ENCODE measurements around the gene SHANK1.

SHANK1 gene

DNA sequence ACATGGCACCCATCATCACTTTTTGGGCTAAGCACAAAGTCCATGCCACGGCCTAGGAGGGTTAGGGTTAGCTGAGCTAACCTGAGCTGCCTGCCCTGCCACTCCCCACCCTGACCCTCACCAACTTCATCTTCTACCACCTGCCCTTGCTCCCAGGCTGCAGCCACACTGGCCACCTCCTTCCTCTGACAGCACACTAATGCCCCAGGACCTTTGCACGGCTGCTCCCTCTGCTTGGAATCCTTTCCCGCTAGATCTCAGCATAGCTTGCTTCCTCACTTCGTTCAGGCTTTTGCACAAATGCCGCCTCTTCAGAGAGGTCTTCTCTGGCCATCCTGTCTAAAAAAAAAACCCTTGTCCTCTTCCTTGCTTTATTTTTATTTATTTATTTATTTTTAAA lies 13.2 kb downstream of the SHANK1 start:
- ChIA-PET POLR2A (ENCODE audit: low non-redundant PET) (no interaction called here), CTCF (no interaction called here)
- no peak overlapping the region for H3K27ac ChIP-seq
- no peak for DNase-seq (ENCODE audit: low spot score)
- TF ChIP-seq, protein P1, sequence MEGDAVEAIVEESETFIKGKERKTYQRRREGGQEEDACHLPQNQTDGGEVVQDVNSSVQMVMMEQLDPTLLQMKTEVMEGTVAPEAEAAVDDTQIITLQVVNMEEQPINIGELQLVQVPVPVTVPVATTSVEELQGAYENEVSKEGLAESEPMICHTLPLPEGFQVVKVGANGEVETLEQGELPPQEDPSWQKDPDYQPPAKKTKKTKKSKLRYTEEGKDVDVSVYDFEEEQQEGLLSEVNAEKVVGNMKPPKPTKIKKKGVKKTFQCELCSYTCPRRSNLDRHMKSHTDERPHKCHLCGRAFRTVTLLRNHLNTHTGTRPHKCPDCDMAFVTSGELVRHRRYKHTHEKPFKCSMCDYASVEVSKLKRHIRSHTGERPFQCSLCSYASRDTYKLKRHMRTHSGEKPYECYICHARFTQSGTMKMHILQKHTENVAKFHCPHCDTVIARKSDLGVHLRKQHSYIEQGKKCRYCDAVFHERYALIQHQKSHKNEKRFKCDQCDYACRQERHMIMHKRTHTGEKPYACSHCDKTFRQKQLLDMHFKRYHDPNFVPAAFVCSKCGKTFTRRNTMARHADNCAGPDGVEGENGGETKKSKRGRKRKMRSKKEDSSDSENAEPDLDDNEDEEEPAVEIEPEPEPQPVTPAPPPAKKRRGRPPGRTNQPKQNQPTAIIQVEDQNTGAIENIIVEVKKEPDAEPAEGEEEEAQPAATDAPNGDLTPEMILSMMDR (conservative IDR thresholded peaks at IDR 0.05; ENCODE audit: low read depth) = no peak

DNA sequence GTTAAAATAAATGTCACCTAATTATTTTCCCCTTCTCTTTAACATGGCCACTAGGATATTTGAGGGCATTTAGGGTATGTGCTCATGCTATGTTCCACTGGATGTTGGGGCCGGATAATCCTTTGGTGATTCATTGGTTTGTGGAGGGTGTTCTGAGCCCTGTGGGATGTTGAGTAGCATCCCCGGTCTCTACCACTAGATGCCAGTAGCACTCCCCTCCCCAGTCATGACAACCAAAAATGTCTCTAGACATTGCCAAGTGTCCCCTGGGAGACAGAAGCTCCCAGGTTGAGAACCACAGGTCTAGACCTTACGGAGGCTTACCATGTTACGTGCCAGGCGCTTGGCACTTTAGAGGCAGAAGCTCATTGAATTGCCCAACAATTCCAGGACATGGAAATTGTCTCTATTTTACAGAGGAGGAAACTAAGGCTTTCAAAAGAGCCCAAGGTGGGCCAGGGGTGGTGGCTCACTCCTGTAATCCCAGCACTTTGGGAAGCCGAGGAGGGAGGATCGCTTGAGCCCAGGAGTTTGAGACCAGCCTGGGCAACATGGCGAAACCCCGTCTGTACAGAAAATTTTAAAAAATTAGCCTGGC lies 14.1 kb downstream of the SHANK1 start:
- CTCF ChIA-PET = interaction anchor here (0.6 to 1.8 kb wide), 6 partner anchors 19 to 205 kb away, joined by 3 to 5 read pairs (median 4); partner anchors contain the start of gene KLK4
- POLR2A ChIA-PET (ENCODE audit: low non-redundant PET) = interaction anchor here (0.7 kb wide), 1 partner anchor 623 kb away, joined by 3 read pairs; no protein-coding TSS in a partner anchor

DNA sequence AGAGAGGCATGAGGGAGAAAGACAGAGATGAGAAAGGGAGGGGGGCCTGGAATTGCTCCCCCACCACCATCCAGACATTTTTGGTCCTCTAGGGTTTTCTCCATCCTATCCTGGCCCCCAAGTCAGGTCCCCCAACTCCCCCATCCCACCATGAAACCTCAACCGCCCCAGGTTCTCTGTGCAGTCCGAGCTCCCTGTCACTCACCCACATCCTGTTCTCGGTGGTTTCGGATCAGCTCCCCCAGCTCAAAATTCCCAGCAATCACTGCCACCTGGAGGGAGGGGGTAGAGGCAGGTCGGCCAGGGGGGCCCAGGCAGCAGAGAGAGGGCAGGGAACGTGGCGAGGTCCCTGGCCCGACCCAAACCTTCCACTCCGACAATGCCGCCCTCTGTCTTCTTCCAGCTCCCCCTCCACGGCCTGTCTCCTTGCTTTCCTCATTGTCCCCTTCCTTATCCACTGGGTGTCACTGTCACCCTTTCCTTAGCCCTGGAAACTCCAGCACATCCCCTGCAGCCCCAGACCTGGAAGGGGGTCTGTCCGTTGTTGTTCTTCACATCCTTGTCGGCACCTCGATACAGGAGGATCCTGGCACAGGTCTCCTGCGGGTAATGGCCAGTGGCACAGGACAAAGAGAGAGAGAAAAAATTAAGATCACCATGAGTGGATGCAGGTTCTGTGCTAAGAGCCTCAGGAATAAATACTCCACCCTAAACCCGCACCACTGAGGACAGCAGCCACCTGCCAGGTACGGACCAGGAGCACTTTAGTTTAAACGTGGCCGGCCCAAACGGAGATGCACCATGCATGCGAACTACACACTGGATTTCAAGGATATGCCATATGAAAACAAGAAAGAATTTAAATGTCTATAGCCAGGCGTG lies 15.4 kb downstream of the SHANK1 start:
- H3K27ac ChIP-seq = no peak overlapping the region
- CTCF ChIA-PET = interaction anchor here (0.6 to 1.9 kb wide), 8 partner anchors 34 to 410 kb away, joined by 3 to 7 read pairs (median 4); no protein-coding TSS in a partner anchor
- TF ChIP-seq, protein P1 (conservative IDR thresholded peaks at IDR 0.05; ENCODE audit: low read depth) = no peak
- POLR2A ChIA-PET (ENCODE audit: low non-redundant PET) = no interaction called here
- DNase-seq (ENCODE audit: low spot score) = no peak

More for the DNA sequence above, 14.1 kb downstream of the SHANK1 start:
- no peak overlapping the region for H3K27ac ChIP-seq
- TF ChIP-seq, protein P1 (conservative IDR thresholded peaks at IDR 0.05; ENCODE audit: low read depth) = peak; percentile 75
- peak; percentile 82 for DNase-seq (ENCODE audit: low spot score)

DNA sequence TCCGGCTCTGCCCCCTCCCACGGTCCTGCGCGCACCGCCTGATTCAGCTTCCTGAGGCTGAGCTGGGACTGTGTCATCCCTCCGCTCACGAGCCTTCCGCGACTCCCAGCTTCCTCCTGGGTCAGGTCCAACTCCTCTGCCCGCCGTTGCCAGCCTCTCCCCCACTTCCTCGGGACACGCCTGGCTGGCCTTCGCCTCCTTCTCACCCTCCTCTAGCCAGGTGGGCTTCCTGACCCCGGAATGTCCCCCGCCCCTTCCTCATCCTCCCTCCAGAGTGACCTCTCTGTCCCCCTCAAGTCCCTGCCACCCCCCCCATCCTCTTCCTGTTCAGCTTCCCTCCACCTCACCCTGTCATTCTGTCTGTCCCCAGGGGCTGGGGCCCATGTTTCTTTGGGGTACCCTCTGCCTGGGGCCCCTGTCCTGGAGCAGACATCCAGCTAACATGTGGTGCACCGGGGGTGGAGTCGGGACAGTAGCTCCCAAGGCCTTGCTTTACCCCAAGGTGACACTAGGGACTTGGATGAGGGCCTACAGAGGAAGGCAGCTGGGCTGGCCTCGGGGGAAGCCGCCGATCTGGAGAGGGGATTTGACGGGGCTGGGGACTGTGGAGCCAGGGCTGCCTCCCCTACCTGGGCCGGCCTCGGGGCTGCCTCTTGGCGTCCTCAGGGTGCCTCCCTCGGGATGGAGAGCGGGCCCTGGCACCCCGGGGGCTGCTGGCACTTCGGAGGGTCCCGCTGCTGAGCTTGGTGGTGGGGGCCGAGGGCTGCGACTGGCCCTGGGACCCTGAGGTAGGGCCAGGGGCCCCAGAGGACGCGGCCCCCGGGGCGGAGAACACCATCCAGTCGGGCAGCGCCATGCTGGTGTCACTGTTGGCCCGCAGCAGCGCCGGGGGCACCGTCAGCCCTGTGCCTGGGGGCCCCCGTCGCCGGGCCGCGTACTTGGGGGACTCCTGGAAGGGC lies 16.5 kb downstream of the SHANK1 start:
- no peak overlapping the region for H3K27ac ChIP-seq
- POLR2A ChIA-PET (ENCODE audit: low non-redundant PET) = no interaction called here
- CTCF ChIA-PET = interaction anchor here (0.6 to 1.9 kb wide), 7 partner anchors 11 to 411 kb away, joined by 3 to 7 read pairs (median 4); no protein-coding TSS in a partner anchor
- TF ChIP-seq, protein P1 (conservative IDR thresholded peaks at IDR 0.05; ENCODE audit: low read depth) = no peak
- no peak for DNase-seq (ENCODE audit: low spot score)

DNA sequence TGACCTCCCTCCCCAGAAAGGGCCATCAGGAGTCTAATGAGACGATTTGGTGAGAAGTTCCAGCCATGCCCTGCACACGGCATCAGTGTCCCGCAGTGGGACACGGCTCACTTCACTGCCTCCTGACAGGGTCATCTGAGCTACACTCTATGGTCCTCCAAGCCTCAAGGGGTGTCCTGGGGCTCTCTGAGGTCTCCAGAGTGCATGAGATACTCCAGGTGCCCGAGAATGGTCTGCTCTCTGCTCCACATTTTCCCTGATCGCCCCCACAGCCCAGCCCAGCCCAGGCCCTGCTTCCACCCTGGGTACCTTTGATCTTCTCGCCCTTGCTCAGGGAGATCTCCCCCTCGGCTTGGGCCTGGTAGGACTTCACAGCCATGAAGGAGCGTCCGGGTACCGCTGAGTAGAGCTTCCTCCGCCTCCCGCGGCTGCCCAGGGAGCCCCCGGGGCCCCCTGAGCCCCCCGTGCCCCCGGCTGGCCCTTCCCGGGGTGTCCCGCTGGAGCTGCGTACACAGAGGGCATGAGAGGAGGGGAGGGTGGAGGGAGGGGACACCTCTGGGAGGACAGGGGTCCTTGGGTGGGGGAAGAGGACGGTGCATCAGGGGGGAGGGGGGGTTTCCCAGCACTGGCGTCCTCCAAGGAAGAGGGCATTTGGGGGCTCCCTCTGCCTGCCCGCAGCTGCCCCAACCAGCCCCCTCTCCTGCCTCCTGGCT lies 17.3 kb downstream of the SHANK1 start:
- no peak for DNase-seq (ENCODE audit: low spot score)
- ChIA-PET POLR2A (ENCODE audit: low non-redundant PET) (no interaction called here), CTCF (interaction anchor here (0.9 to 1.9 kb wide), 3 partner anchors 12 to 81 kb away, joined by 3 to 7 read pairs (median 4); no protein-coding TSS in a partner anchor)
- H3K27ac ChIP-seq = no peak overlapping the region
- TF ChIP-seq, protein P1 (conservative IDR thresholded peaks at IDR 0.05; ENCODE audit: low read depth) = no peak

Data from RWPE1 (cell line).